MCF 10A (cell line): ENCODE data around the gene JSRP1. TPM values are rescaled to one million over a fixed set of nuclear protein-coding genes. Genes with fewer than 3 reads are reported as not detected.

Source experiments
- BruUV-seq: library from RNA; stranded (reverse); fragments of 400-500 nt; replicated peaks from 2 replicates; lab custom pipeline; 2021; lab: Mats Ljungman, UMichigan
- CTCF ChIA-PET: fragments of 300-600 bp; sonication (Branson Sonifier 250); formaldehyde crosslinking; extraction: SDS; loops from one replicate; lab custom pipeline; 2021; ENCODE audit warnings: antibody characterized with exemption, inconsistent platforms; lab: Yijun Ruan, JAX
- POLR2A ChIA-PET: fragments of 300-600, 350-650 bp; sonication (Branson Sonifier 250); formaldehyde crosslinking; extraction: SDS; loops from one replicate; lab custom pipeline; 2020; ENCODE audit warnings: antibody characterized with exemption, inconsistent platforms; lab: Yijun Ruan, JAX
- DNase-seq: peaks from one replicate; pipeline ENCODE4 v3.0.0-alpha.2; 2018; ENCODE audit not compliant: unreplicated experiment
- H3K27ac Mint-ChIP-seq: one replicate; pipeline ENCODE4 v1.8.0; 2022; ENCODE audit warnings: mild to moderate bottlenecking, low read depth, mixed read lengths; ENCODE audit not compliant: unreplicated experiment
- H3K27me3 Mint-ChIP-seq: one replicate; pipeline ENCODE4 v1.8.0; 2022; ENCODE audit warnings: mixed read lengths; ENCODE audit not compliant: insufficient read depth, unreplicated experiment
- H3K36me3 Mint-ChIP-seq: one replicate; pipeline ENCODE4 v1.8.0; 2022; ENCODE audit warnings: mild to moderate bottlenecking, moderate library complexity, mixed read lengths; ENCODE audit not compliant: insufficient read depth, unreplicated experiment
- H3K4me1 Mint-ChIP-seq: one replicate; pipeline ENCODE4 v1.8.0; 2022; ENCODE audit warnings: mixed read lengths; ENCODE audit not compliant: insufficient read depth, unreplicated experiment
- H3K4me3 Mint-ChIP-seq: one replicate; pipeline ENCODE4 v1.8.0; 2022; ENCODE audit warnings: mild to moderate bottlenecking, moderate library complexity, mixed read lengths; ENCODE audit not compliant: unreplicated experiment
- H3K9me3 Mint-ChIP-seq: one replicate; pipeline ENCODE4 v1.8.0; 2022; ENCODE audit warnings: mixed read lengths; ENCODE audit not compliant: unreplicated experiment
- CTCF ChIP-seq: fragments of 200-600 bp; IDR thresholded peaks from one replicate; pipeline ENCODE4 v1.8.0; 2022; ENCODE audit warnings: antibody characterized with exemption, mild to moderate bottlenecking; ENCODE audit not compliant: unreplicated experiment
- intact Hi-C: fragments of 100-400 bp; cut with micrococcal nuclease; formaldehyde crosslinking; loops from 2 replicates; pipeline ENCODE4 v1.14.1; 2022
- total RNA-seq: library from RNA; stranded (reverse); gene quantifications from 2 replicates; pipeline ENCODE4 v1.2.3, GENCODE V29; 2022

Gene JSRP1
- total RNA-seq, 1 experiment from 2014 or later, result 0.37 TPM

- intact Hi-C loops, result no loop called here
- POLR2A ChIA-PET, result interaction anchor here (1.5 kb wide), 1 partner anchor 12 kb away, joined by 4 read pairs; no protein-coding TSS in a partner anchor
- no peak for DNase-seq
- CTCF ChIA-PET, result no interaction called here
- no peak overlapping the region for H3K27ac Mint-ChIP-seq
- no TSS peak for BruUV-seq
- H3K4me1 Mint-ChIP-seq, result no peaks in the 10 kb centered on the region
- peaks cover 31% of the 10 kb centered on the region for H3K36me3 Mint-ChIP-seq
- TF ChIP-seq CTCF, result no peak
- H3K4me3 Mint-ChIP-seq, result no peak overlapping the region
- no peaks in the 10 kb centered on the region for H3K9me3 Mint-ChIP-seq
- no peaks in the 10 kb centered on the region for H3K27me3 Mint-ChIP-seq
These were observed 4.8 kb downstream of the JSRP1 start for GRCh38 chr19:2251106-2252054.

GRCh38 chr19:2250766-2251105 lies 5.5 kb downstream of the JSRP1 start:
- ChIA-PET CTCF (no interaction called here), POLR2A (interaction anchor here (1.5 kb wide), 1 partner anchor 12 kb away, joined by 4 read pairs; no protein-coding TSS in a partner anchor)
- Mint-ChIP-seq H3K4me3 (no peak overlapping the region), H3K4me1 (peaks cover 4% of the 10 kb centered on the region), H3K27ac (no peak overlapping the region), H3K27me3 (no peaks in the 10 kb centered on the region), H3K36me3 (peaks cover 37% of the 10 kb centered on the region), H3K9me3 (no peaks in the 10 kb centered on the region)
- TF ChIP-seq CTCF, result no peak
- no TSS peak for BruUV-seq
- intact Hi-C loops, result no loop called here
- DNase-seq, result no peak

- intact Hi-C loops, result no loop called here
- DNase-seq, result no peak
- ChIA-PET POLR2A (interaction anchor here (0.7 to 1.8 kb wide), 4 partner anchors 8 to 213 kb away, joined by 3 to 7 read pairs (median 4); no protein-coding TSS in a partner anchor), CTCF (no interaction called here)
- Mint-ChIP-seq H3K36me3 (peaks cover 43% of the 10 kb centered on the region), H3K9me3 (no peaks in the 10 kb centered on the region), H3K27me3 (no peaks in the 10 kb centered on the region), H3K4me1 (peaks cover 5% of the 10 kb centered on the region), H3K4me3 (no peak overlapping the region), H3K27ac (no peak overlapping the region)
- no TSS peak for BruUV-seq
- TF ChIP-seq CTCF, result no peak
These were observed 6.1 kb downstream of the JSRP1 start for GRCh38 chr19:2249880-2250765.
